GDM1 (cell line): ENCODE results near the gene RBM3.

ENCODE experiments used
- DNase-seq: peaks from one replicate; lab custom pipeline; 2025; lab: John Stamatoyannopoulos, UW

RBM3 gene

DNA sequence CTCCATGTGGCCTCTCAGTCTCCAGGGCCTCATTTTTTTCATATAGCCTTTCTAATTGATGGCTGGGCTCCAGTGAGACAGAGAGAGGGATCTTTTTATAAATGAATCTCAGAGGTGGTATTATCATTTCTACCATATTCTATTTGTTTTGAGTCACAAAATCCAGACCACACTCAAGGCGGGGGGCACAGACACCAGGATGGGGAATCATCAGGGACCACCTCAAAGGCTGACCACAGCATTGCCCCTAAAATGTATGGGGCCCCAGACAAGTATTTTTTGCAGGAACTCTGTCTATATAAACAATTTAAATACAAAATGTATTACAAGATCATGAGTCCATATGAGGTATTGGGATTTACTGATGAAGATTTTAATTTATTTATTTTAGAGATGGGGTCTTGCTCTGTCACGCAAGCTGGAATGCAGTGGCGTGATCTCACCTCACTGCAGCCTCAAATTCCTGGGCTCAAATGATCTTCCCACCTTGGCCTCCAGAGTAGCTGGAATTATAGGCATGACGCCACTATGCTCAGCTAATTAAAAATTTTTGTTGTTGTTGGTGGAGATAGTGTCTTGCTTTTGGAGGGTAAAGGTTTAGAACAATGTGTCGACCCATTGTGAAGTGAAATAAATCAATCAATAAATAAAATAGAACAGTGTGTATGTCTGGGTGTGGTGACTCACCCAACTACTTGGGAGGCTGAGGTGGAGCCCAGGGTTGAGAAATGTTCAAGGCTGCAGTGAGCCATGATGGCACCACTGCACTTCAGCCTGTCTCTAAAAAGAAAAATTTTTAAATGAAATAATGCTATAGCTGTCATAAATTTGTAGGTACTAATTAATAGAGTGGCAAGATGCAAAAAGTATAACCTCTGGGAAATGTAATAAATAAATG is 52.4 kb downstream of the RBM3 start:
- DNase-seq = no peak
